WTC11 (cell line): ENCODE measurements around the gene KRTAP6-2.

Experiments used
- CREB1 ChIP-seq: sonication (generic); formaldehyde crosslinking; IDR thresholded peaks from 2 replicates; pipeline ENCODE4 v1.8.0; 2023; ENCODE audit warnings: mild to moderate bottlenecking, missing genetic modification reagents
- IRF2 ChIP-seq: sonication (generic); formaldehyde crosslinking; IDR thresholded peaks from 2 replicates; pipeline ENCODE4 v1.8.0; 2022; ENCODE audit warnings: low read depth, missing genetic modification reagents, borderline replicate concordance
- SMAD3 ChIP-seq: sonication (generic); formaldehyde crosslinking; IDR thresholded peaks from 2 replicates; pipeline ENCODE4 v1.8.0; 2022; ENCODE audit warnings: missing genetic modification reagents, mild to moderate bottlenecking, borderline replicate concordance
- ZNF138 ChIP-seq: sonication (generic); formaldehyde crosslinking; conservative IDR thresholded peaks from 2 replicates; pipeline ENCODE4 v1.8.1; 2022; ENCODE audit warnings: mild to moderate bottlenecking, moderate library complexity, missing genetic modification reagents
- ZNF317 ChIP-seq: sonication (generic); formaldehyde crosslinking; IDR thresholded peaks from 2 replicates; pipeline ENCODE4 v1.8.1; 2023; ENCODE audit warnings: low read depth, mild to moderate bottlenecking, moderate library complexity, missing genetic modification reagents, borderline replicate concordance
- ZNF423 ChIP-seq: fragments of 250-450 bp; sonication (Bioruptor Pico); IDR thresholded peaks from 2 replicates; pipeline ENCODE4 v2.1.2; 2022; ENCODE audit warnings: mild to moderate bottlenecking, moderate library complexity
- TF ChIP-seq, protein P1 (sequence below): sonication (generic); formaldehyde crosslinking; IDR thresholded peaks from 2 replicates; pipeline ENCODE4 v1.8.0; 2022; ENCODE audit warnings: mild to moderate bottlenecking, missing genetic modification reagents
- TF ChIP-seq, protein P2 (sequence below): sonication (generic); formaldehyde crosslinking; IDR thresholded peaks from 2 replicates; pipeline ENCODE4 v1.8.1; 2023; ENCODE audit warnings: mild to moderate bottlenecking, missing genetic modification reagents
- TF ChIP-seq, protein P3 (sequence below): fragments of 200-600 bp; IDR thresholded peaks from 2 replicates; pipeline ENCODE4 v1.8.0; 2022; ENCODE audit warnings: antibody characterized with exemption

DNA sequence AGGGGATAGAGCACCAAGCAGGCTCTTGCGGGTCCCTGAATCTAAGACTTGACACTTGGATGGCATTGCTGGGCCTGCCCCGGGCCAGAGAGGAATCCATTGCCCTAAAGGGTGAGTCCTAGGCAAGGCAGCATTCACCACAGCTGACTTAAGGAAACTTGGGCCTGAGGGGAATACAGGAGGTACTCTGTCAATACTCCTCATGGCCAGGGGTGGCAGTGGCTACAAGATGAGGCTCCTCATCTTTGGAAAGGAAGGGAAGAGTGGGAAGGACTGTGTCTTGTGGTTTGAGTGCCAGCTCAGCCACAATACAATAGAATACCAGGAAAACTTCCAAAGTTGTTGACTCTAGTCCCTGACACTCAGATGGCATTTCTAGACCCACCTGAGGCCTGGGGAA lies 7.3 kb upstream of the KRTAP6-2 start:
- TF ChIP-seq SMAD3: no peak
- TF ChIP-seq, protein P1, sequence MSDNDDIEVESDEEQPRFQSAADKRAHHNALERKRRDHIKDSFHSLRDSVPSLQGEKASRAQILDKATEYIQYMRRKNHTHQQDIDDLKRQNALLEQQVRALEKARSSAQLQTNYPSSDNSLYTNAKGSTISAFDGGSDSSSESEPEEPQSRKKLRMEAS (CRISPR knock-in tag): no peak
- TF ChIP-seq, protein P2, sequence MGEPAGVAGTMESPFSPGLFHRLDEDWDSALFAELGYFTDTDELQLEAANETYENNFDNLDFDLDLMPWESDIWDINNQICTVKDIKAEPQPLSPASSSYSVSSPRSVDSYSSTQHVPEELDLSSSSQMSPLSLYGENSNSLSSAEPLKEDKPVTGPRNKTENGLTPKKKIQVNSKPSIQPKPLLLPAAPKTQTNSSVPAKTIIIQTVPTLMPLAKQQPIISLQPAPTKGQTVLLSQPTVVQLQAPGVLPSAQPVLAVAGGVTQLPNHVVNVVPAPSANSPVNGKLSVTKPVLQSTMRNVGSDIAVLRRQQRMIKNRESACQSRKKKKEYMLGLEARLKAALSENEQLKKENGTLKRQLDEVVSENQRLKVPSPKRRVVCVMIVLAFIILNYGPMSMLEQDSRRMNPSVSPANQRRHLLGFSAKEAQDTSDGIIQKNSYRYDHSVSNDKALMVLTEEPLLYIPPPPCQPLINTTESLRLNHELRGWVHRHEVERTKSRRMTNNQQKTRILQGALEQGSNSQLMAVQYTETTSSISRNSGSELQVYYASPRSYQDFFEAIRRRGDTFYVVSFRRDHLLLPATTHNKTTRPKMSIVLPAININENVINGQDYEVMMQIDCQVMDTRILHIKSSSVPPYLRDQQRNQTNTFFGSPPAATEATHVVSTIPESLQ (CRISPR knock-in tag): no peak
- no peak for TF ChIP-seq IRF2
- TF ChIP-seq ZNF423 (CRISPR knock-in tag): no peak
- TF ChIP-seq, protein P3, sequence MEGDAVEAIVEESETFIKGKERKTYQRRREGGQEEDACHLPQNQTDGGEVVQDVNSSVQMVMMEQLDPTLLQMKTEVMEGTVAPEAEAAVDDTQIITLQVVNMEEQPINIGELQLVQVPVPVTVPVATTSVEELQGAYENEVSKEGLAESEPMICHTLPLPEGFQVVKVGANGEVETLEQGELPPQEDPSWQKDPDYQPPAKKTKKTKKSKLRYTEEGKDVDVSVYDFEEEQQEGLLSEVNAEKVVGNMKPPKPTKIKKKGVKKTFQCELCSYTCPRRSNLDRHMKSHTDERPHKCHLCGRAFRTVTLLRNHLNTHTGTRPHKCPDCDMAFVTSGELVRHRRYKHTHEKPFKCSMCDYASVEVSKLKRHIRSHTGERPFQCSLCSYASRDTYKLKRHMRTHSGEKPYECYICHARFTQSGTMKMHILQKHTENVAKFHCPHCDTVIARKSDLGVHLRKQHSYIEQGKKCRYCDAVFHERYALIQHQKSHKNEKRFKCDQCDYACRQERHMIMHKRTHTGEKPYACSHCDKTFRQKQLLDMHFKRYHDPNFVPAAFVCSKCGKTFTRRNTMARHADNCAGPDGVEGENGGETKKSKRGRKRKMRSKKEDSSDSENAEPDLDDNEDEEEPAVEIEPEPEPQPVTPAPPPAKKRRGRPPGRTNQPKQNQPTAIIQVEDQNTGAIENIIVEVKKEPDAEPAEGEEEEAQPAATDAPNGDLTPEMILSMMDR: no peak
- TF ChIP-seq CREB1 (CRISPR knock-in tag): no peak
- no peak for TF ChIP-seq ZNF317 (CRISPR knock-in tag)
- no peak for TF ChIP-seq ZNF138
